Renal cortical epithelial cell (primary cell): ENCODE measurements around the gene ABTB2. TPM values are rescaled to one million over a fixed set of nuclear protein-coding genes. Genes with fewer than 3 reads are reported as not detected.
A peak's percentile ranks its signal among the peaks of the same experiment; 100 is the strongest.

Experiments used
- DNase-seq: peaks from one replicate; pipeline ENCODE4 v3.0.0-alpha.2; 2011; ENCODE audit warnings: low read depth
- total RNA-seq: library from RNA; depleted of rRNA; stranded (reverse); fragments of >200 nt; gene quantifications from 2 replicates; pipeline ENCODE4 v1.2.3, GENCODE V29; 2014

Gene ABTB2
- total RNA-seq, 1 donor from 2014 or later = 44.1 TPM

- no peak for DNase-seq
These were observed 15.8 kb downstream of the ABTB2 start for GRCh38 chr11:34341931-34342533.

GRCh38 chr11:34341096-34341495 is 16.7 kb downstream of the ABTB2 start:
- DNase-seq = no peak

GRCh38 chr11:34340653-34341052 is 17.2 kb downstream of the ABTB2 start:
- DNase-seq = no peak

GRCh38 chr11:34339149-34340064 is 18.4 kb downstream of the ABTB2 start:
- DNase-seq = peak; percentile 89

GRCh38 chr11:34337016-34337415 is 20.8 kb downstream of the ABTB2 start:
- DNase-seq = no peak

GRCh38 chr11:34335801-34336200 is 22.0 kb downstream of the ABTB2 start:
- DNase-seq = no peak

GRCh38 chr11:34335331-34335730 is 22.5 kb downstream of the ABTB2 start:
- no peak for DNase-seq

- DNase-seq = no peak
These were observed 24.0 kb downstream of the ABTB2 start for GRCh38 chr11:34333787-34334186.

GRCh38 chr11:34332524-34332923 is 25.3 kb downstream of the ABTB2 start:
- DNase-seq = no peak

- DNase-seq = peak; percentile 58
These were observed 26.1 kb downstream of the ABTB2 start for GRCh38 chr11:34331736-34332135.

- peak; percentile 42 for DNase-seq
These were observed 26.5 kb downstream of the ABTB2 start for GRCh38 chr11:34331329-34331728.

- no peak for DNase-seq
These were observed 27.2 kb downstream of the ABTB2 start for GRCh38 chr11:34330653-34331052.

- no peak for DNase-seq
These were observed 27.9 kb downstream of the ABTB2 start for GRCh38 chr11:34329876-34330275.

- no peak for DNase-seq
These were observed 29.2 kb downstream of the ABTB2 start for GRCh38 chr11:34328632-34328910.

GRCh38 chr11:34327804-34328631 is 29.8 kb downstream of the ABTB2 start:
- DNase-seq = no peak

- no peak for DNase-seq
These were observed 33.3 kb downstream of the ABTB2 start for GRCh38 chr11:34324466-34324865.

GRCh38 chr11:34323601-34324000 is 34.2 kb downstream of the ABTB2 start:
- DNase-seq = peak; percentile 49

- DNase-seq = peak; percentile 90
These were observed 39.4 kb downstream of the ABTB2 start for GRCh38 chr11:34318111-34319037.

GRCh38 chr11:34317666-34318065 is 40.1 kb downstream of the ABTB2 start:
- DNase-seq = no peak

GRCh38 chr11:34317036-34317360 is 40.8 kb downstream of the ABTB2 start:
- no peak for DNase-seq

GRCh38 chr11:34316347-34317035 is 41.3 kb downstream of the ABTB2 start:
- DNase-seq = no peak
